SU-DHL-6 (cell line): ENCODE results near the gene OR52B2.

Experiments used
- EZH2phosphoT487 ChIP-seq: fragments of 200-600 bp; sonication (generic), shearing (Covaris generic); conservative IDR thresholded peaks from 2 replicates; pipeline ENCODE4 v1.6.1; 2018; ENCODE audit warnings: mild to moderate bottlenecking, antibody characterized with exemption, low read length, moderate library complexity, mixed read lengths
- TF ChIP-seq, protein P1 (sequence below): fragments of 200-600 bp; sonication (generic); IDR thresholded peaks from one replicate; pipeline ENCODE4 v1.5.1; 2017; ENCODE audit warnings: antibody characterized with exemption, mild to moderate bottlenecking, low read length, moderate library complexity; ENCODE audit not compliant: insufficient read depth, poor library complexity, severe bottlenecking

GRCh38 chr11:6175440-6175839 lies 5.3 kb upstream of the OR52B2 start:
- TF ChIP-seq, protein P1, sequence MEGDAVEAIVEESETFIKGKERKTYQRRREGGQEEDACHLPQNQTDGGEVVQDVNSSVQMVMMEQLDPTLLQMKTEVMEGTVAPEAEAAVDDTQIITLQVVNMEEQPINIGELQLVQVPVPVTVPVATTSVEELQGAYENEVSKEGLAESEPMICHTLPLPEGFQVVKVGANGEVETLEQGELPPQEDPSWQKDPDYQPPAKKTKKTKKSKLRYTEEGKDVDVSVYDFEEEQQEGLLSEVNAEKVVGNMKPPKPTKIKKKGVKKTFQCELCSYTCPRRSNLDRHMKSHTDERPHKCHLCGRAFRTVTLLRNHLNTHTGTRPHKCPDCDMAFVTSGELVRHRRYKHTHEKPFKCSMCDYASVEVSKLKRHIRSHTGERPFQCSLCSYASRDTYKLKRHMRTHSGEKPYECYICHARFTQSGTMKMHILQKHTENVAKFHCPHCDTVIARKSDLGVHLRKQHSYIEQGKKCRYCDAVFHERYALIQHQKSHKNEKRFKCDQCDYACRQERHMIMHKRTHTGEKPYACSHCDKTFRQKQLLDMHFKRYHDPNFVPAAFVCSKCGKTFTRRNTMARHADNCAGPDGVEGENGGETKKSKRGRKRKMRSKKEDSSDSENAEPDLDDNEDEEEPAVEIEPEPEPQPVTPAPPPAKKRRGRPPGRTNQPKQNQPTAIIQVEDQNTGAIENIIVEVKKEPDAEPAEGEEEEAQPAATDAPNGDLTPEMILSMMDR: no peak
- TF ChIP-seq EZH2phosphoT487: no peak
